Stimulated activated memory B cell treated with anti-CD40 and anti-IgM and Interleukin-4, amounts not matched to agents 10 μg/mL and 1 μg/mL and 100 μg/mL, for 72 hours (primary cell): ENCODE results near the gene TAS2R5.

ENCODE experiments used
- ATAC-seq: fragments of 150-1000 bp; cut with Tn5 transposase; 2 replicates; pipeline ENCODE4 v1.10.0; 2021
- H3K27ac Mint-ChIP-seq: one replicate; pipeline ENCODE4 v1.8.0; 2022; ENCODE audit warnings: mild to moderate bottlenecking, mixed read lengths
- H3K27me3 Mint-ChIP-seq: one replicate; pipeline ENCODE4 v1.8.0; 2022; ENCODE audit warnings: mixed read lengths
- H3K36me3 Mint-ChIP-seq: one replicate; pipeline ENCODE4 v1.8.0; 2022; ENCODE audit warnings: mixed read lengths
- H3K4me1 Mint-ChIP-seq: one replicate; pipeline ENCODE4 v1.8.0; 2022; ENCODE audit warnings: mixed read lengths
- H3K4me3 Mint-ChIP-seq: one replicate; pipeline ENCODE4 v1.8.0; 2022; ENCODE audit warnings: mild to moderate bottlenecking, moderate library complexity, mixed read lengths
- H3K9me3 Mint-ChIP-seq: one replicate; pipeline ENCODE4 v1.8.0; 2022; ENCODE audit warnings: mixed read lengths

The TAS2R5 gene

DNA sequence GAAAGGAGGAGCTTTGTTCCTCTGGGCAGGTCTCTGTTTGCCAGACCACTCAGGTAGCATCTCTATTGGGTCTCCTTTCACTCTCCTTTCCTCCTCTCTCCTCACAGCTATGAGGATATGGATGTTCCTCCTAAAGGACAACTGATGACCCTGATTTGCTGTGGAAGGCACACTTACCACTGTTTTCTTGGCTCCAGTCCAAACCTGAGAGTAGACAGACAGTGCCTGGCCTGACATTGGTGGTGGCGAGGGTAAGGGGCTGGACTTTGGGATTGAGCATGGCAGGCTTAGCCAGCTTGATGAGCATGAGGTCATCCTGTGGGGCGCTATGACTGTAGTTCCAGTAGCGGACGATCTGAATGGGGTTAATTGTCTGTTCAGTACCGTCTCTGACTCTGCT is 47.7 kb downstream of the TAS2R5 start:
- H3K4me3 Mint-ChIP-seq = no peak overlapping the region
- no peaks in the 10 kb centered on the region for H3K4me1 Mint-ChIP-seq
- H3K27me3 Mint-ChIP-seq = no peaks in the 10 kb centered on the region
- H3K36me3 Mint-ChIP-seq = no peaks in the 10 kb centered on the region
- no peak overlapping the region for H3K27ac Mint-ChIP-seq
- no peak for ATAC-seq
- H3K9me3 Mint-ChIP-seq = no peaks in the 10 kb centered on the region

- Mint-ChIP-seq H3K27me3 (no peaks in the 10 kb centered on the region), H3K36me3 (no peaks in the 10 kb centered on the region), H3K4me1 (no peaks in the 10 kb centered on the region), H3K9me3 (no peaks in the 10 kb centered on the region), H3K4me3 (no peak overlapping the region), H3K27ac (no peak overlapping the region)
- ATAC-seq = no peak
These were observed 48.6 kb downstream of the TAS2R5 start for GRCh38 chr7:141838581-141838980.

DNA sequence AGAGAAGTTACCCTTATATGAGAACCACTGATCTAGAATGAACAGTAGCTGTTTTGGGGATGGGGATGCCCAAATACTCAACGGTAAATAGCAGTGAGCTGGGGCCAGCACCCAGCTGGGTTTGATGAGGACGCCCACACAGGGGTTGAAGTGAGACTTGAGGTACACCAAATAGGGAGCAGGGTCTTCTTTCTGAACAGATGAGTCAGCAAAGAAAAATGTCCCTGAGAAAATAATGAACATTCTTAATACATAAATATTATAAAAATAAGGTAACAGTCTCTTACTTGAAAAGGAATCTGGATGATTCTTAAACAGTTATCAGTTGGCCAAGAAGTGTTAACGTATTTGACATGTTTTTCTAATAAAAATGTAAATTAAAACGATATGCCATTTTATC is 49.2 kb downstream of the TAS2R5 start:
- Mint-ChIP-seq H3K9me3 (no peaks in the 10 kb centered on the region), H3K4me1 (no peaks in the 10 kb centered on the region), H3K4me3 (no peak overlapping the region), H3K36me3 (no peaks in the 10 kb centered on the region), H3K27ac (no peak overlapping the region), H3K27me3 (no peaks in the 10 kb centered on the region)
- ATAC-seq = no peak

DNA sequence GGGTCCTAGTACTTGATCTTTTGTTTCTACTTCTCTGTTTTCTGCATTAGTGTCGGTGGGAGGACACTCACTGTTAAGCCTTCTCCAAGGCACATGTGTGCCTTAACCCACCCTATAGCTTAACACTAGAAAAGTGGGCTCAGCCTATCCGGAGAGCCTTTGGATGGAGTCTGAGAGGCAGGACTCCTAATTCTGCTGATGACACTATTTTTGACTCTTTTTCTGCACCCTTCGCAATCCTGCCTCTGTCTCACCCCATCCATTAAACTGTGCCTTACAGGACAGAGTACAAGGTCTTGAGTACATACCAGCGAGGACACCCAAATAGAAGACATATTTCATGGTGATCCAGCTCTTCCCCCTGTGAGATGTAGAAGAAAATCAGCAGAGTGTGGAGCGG is 50.7 kb downstream of the TAS2R5 start:
- no peak overlapping the region for H3K27ac Mint-ChIP-seq
- ATAC-seq = no peak
- H3K4me1 Mint-ChIP-seq = no peaks in the 10 kb centered on the region
- no peaks in the 10 kb centered on the region for H3K36me3 Mint-ChIP-seq
- no peaks in the 10 kb centered on the region for H3K27me3 Mint-ChIP-seq
- no peak overlapping the region for H3K4me3 Mint-ChIP-seq
- no peaks in the 10 kb centered on the region for H3K9me3 Mint-ChIP-seq
